ENCODE measurements around the gene ZNF805. TPM values are rescaled to one million over a fixed set of nuclear protein-coding genes. Genes with fewer than 3 reads are reported as not detected.
"Not testable (repeated sequence)": the region's sequence is repeated elsewhere in the genome, so short reads cannot be mapped to it uniquely, and the experiment has no call there.

The ZNF805 gene
- total RNA-seq, 3 donors from 2014 or later (not counting 1 experiment from before 2014, with no cell fraction given), result 25.9 to 32.7 (median 31.0) TPM

DNA sequence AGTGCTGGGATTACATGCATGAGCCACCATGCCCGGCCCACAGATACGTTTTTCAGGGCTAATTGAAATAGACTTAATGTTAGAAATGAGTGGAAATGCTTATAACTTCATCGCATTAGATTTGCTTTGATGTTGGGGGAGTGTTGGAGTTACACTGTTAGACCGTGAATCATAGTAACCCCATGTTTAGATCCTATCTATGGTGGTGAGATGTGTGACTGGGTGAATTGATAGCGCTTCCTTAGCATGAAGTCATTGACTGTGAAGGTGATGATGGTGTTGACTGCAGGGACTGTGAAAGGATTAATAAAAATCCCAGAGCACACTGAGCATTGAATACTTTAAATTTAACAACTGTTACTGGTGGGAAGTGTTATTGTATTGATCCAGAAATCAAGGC lies 47.4 kb upstream of the ZNF805 start:
- Histone ChIP-seq H3K27ac (ENCODE audit: low read length) (no peak overlapping the region), H3K27me3 (ENCODE audit: control insufficient read depth, insufficient read depth, low read length) (no peaks in the 10 kb centered on the region), H3K9me3 (ENCODE audit: control insufficient read depth, insufficient read depth, low read length) (no peaks in the 10 kb centered on the region), H3K36me3 (ENCODE audit: control insufficient read depth, insufficient read depth, low read length) (peaks cover 39% of the 10 kb centered on the region), H3K4me1 (ENCODE audit: control insufficient read depth, insufficient read depth, low read length) (peaks cover 20% of the 10 kb centered on the region), H3K4me3 (ENCODE audit: low read length) (no peak overlapping the region)
- Mint-ChIP-seq H3K36me3 (peaks cover 27% of the 10 kb centered on the region), H3K9me3 (peaks cover 2 to 3% of the 10 kb centered on the region in 2 donors), H3K4me1 (peaks cover 31 to 38% of the 10 kb centered on the region in 2 donors), H3K27ac (peak overlapping the region; percentile 90 to 94), H3K4me3 (peak overlapping the region; percentile 93), H3K27me3 (ENCODE audit: low read depth in 2 of 2) (peaks cover 0 to 6% of the 10 kb centered on the region in 2 donors)
- WGBS (ENCODE audit: insufficient coverage), result 71% methylated on average over 5 of the region's 5 CpGs
- ATAC-seq, result peak; percentile 59 to 66 (median 62)
- TF ChIP-seq, protein P1, sequence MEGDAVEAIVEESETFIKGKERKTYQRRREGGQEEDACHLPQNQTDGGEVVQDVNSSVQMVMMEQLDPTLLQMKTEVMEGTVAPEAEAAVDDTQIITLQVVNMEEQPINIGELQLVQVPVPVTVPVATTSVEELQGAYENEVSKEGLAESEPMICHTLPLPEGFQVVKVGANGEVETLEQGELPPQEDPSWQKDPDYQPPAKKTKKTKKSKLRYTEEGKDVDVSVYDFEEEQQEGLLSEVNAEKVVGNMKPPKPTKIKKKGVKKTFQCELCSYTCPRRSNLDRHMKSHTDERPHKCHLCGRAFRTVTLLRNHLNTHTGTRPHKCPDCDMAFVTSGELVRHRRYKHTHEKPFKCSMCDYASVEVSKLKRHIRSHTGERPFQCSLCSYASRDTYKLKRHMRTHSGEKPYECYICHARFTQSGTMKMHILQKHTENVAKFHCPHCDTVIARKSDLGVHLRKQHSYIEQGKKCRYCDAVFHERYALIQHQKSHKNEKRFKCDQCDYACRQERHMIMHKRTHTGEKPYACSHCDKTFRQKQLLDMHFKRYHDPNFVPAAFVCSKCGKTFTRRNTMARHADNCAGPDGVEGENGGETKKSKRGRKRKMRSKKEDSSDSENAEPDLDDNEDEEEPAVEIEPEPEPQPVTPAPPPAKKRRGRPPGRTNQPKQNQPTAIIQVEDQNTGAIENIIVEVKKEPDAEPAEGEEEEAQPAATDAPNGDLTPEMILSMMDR (IDR thresholded peaks at IDR 0.05), result no peak
- peak in 1 of 2 donors; percentile 13 for DNase-seq
- intact Hi-C loops (cut with micrococcal nuclease), result loop anchor here (2.0 kb wide), 1 partner anchor 88 kb away; the partner anchor contains the start of gene ZNF460

DNA sequence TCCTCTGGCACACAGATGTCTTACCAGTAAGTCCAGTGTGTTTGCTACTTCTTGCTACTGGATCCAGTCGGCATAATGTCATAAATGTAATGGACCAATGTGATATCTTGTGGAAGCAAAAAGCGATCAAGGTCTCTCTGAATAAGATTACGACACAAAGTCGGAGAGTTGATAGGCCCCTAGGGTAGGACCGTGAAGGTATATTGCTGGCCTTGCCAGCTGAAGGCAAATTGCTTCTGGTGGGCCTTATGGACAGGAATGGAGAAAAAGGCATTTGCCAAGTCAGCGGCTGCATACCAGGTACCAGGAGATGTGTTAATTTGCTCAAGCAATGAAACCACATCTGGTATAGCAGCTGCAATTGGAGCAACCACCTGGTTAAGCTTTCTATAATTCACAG lies 42.6 kb upstream of the ZNF805 start:
- H3K9me3 Mint-ChIP-seq; DNase-seq; H3K27ac ChIP-seq (ENCODE audit: low read length); H3K27ac Mint-ChIP-seq; H3K4me3 ChIP-seq (ENCODE audit: low read length); H3K27me3 Mint-ChIP-seq (ENCODE audit: low read depth in 2 of 2); H3K9me3 ChIP-seq (ENCODE audit: control insufficient read depth, insufficient read depth, low read length); H3K4me1 ChIP-seq (ENCODE audit: control insufficient read depth, insufficient read depth, low read length); H3K4me3 Mint-ChIP-seq; ATAC-seq; H3K27me3 ChIP-seq (ENCODE audit: control insufficient read depth, insufficient read depth, low read length): not testable (repeated sequence)
- H3K36me3 ChIP-seq (ENCODE audit: control insufficient read depth, insufficient read depth, low read length), result peaks cover 46% of the 10 kb centered on the region
- Mint-ChIP-seq H3K4me1 (peaks cover 28 to 46% of the 10 kb centered on the region in 2 donors), H3K36me3 (peaks cover 20% of the 10 kb centered on the region)
- intact Hi-C loops (cut with micrococcal nuclease), result loop anchor here (1.0 kb wide), 1 partner anchor 13 kb away; no protein-coding TSS in a partner anchor
- 99% methylated on average over 6 of the region's 6 CpGs for whole genome bisulfite sequencing (ENCODE audit: insufficient coverage)

DNA sequence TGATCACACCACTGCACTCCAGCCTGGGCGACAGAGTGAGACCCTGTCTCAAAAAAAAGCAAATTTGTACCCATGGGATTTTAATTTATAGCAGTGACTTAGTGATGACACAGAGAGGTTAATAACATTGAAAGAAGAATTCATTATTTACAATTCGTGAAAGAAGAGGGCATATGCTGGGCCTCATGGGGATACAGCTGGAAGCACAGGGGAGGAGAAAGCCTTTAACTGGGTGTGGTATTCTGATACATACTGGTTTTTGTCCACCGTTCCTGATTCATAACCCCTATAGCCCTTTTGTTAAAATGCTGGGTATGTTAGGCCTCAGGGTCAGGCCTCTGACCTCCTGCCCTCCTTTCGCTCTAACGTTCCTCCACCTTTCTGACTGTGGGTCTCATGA lies 38.3 kb upstream of the ZNF805 start:
- WGBS (ENCODE audit: insufficient coverage), result 100% methylated on average over 3 of the region's 5 CpGs
- ATAC-seq (no peak), DNase-seq (no peak)
- Histone ChIP-seq H3K4me3 (ENCODE audit: low read length) (no peak overlapping the region), H3K36me3 (ENCODE audit: control insufficient read depth, insufficient read depth, low read length) (peaks cover 21% of the 10 kb centered on the region), H3K4me1 (ENCODE audit: control insufficient read depth, insufficient read depth, low read length) (no peaks in the 10 kb centered on the region), H3K9me3 (ENCODE audit: control insufficient read depth, insufficient read depth, low read length) (no peaks in the 10 kb centered on the region), H3K27me3 (ENCODE audit: control insufficient read depth, insufficient read depth, low read length) (no peaks in the 10 kb centered on the region), H3K27ac (ENCODE audit: low read length) (no peak overlapping the region)
- TF ChIP-seq, protein P1 (IDR thresholded peaks at IDR 0.05), result no peak
- H3K9me3 Mint-ChIP-seq, result no peaks in the 10 kb centered on the region
- intact Hi-C loops (cut with micrococcal nuclease), result no loop called here
- H3K27me3 Mint-ChIP-seq (ENCODE audit: low read depth in 2 of 2), result no peaks in the 10 kb centered on the region
- H3K4me1 Mint-ChIP-seq, result peaks cover 22 to 42% of the 10 kb centered on the region in 2 donors
- no peak overlapping the region for H3K4me3 Mint-ChIP-seq
- H3K27ac Mint-ChIP-seq, result no peak overlapping the region
- no peaks in the 10 kb centered on the region for H3K36me3 Mint-ChIP-seq

DNA sequence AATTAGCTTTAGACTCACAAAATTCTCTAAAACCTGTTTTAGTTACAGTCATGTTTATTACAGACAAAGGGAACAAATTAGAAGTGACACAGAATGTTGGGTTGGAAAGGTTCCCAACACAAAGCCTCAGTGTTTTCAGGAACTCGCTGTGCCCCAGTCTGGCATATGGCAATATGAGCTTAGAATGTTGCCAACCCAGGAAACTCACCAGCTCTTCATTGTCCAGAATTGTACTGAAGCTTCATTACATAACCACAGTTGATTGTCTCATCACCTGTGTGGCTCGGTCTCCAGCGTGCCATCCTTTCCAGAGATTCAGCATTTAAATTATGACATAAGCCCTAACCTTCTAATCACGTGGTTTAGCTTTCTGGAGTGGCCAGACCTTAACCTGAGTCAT lies 30.1 kb upstream of the ZNF805 start:
- Mint-ChIP-seq H3K27me3 (ENCODE audit: low read depth in 2 of 2) (no peaks in the 10 kb centered on the region), H3K4me1 (peaks cover 0 to 11% of the 10 kb centered on the region in 2 donors), H3K4me3 (no peak overlapping the region), H3K36me3 (peaks cover 22% of the 10 kb centered on the region), H3K27ac (peak overlapping the region in 1 of 2 donors; percentile 4), H3K9me3 (no peaks in the 10 kb centered on the region)
- Histone ChIP-seq H3K27ac (ENCODE audit: low read length) (no peak overlapping the region), H3K27me3 (ENCODE audit: control insufficient read depth, insufficient read depth, low read length) (no peaks in the 10 kb centered on the region), H3K36me3 (ENCODE audit: control insufficient read depth, insufficient read depth, low read length) (peaks cover 48% of the 10 kb centered on the region), H3K4me1 (ENCODE audit: control insufficient read depth, insufficient read depth, low read length) (no peaks in the 10 kb centered on the region), H3K4me3 (ENCODE audit: low read length) (no peak overlapping the region), H3K9me3 (ENCODE audit: control insufficient read depth, insufficient read depth, low read length) (no peaks in the 10 kb centered on the region)
- no peak for ATAC-seq
- intact Hi-C loops (cut with micrococcal nuclease), result no loop called here
- WGBS (ENCODE audit: insufficient coverage), result 100% methylated on average over 4 of the region's 4 CpGs
- TF ChIP-seq, protein P1 (IDR thresholded peaks at IDR 0.05), result no peak
- no peak for DNase-seq
